Liver (tissue), 9 donors: ENCODE results near the gene FAM43A. TPM values are rescaled to one million over a fixed set of nuclear protein-coding genes. Genes with fewer than 3 reads are reported as not detected.

Source experiments
- DNase-seq: peaks from one replicate; pipeline ENCODE4 v3.0.0-alpha.2; 2017; ENCODE audit warnings: low spot score
- H3K27ac ChIP-seq, 2 donors: one replicate each; pipeline ENCODE4 v1.7.0; 2013; ENCODE audit warnings: inconsistent platforms in 2 of 2, low read length in 2 of 2, control low read depth in 1 of 2, low read depth in 1 of 2, mild to moderate bottlenecking in 1 of 2
- H3K27me3 ChIP-seq, 4 donors: one replicate each; pipeline versions ENCODE4 v1.6.1 to v1.7.0; 2013; ENCODE audit warnings: low read length in 3 of 4, inconsistent platforms in 1 of 4, mild to moderate bottlenecking in 1 of 4, moderate library complexity in 1 of 4; ENCODE audit not compliant: control insufficient read depth in 4 of 4, insufficient read depth in 4 of 4
- H3K36me3 ChIP-seq, 4 donors: one replicate each; pipeline versions ENCODE4 v1.6.1 to v1.7.0; 2013; ENCODE audit warnings: low read length in 3 of 4, mild to moderate bottlenecking in 3 of 4, low read depth in 1 of 4, moderate library complexity in 1 of 4; ENCODE audit not compliant: control insufficient read depth in 4 of 4, insufficient read depth in 3 of 4
- H3K4me1 ChIP-seq, 4 donors: one replicate each; pipeline versions ENCODE4 v1.6.1 to v1.7.0; 2013; ENCODE audit warnings: low read length in 3 of 4, mild to moderate bottlenecking in 3 of 4, moderate library complexity in 1 of 4; ENCODE audit not compliant: control insufficient read depth in 4 of 4, insufficient read depth in 4 of 4
- H3K4me3 ChIP-seq, 3 donors: one replicate each; pipeline versions ENCODE4 v1.6.1 to v1.7.0; 2013; ENCODE audit warnings: low read length in 3 of 3, control low read depth in 1 of 3, low read depth in 1 of 3, mild to moderate bottlenecking in 1 of 3
- H3K9ac ChIP-seq, 2 donors: one replicate each; pipeline ENCODE4 v1.7.0; 2013; ENCODE audit warnings: low read length in 2 of 2, mild to moderate bottlenecking in 2 of 2, moderate library complexity in 2 of 2, control low read depth in 1 of 2, low read depth in 1 of 2
- H3K9me3 ChIP-seq, 4 donors: one replicate each; pipeline versions ENCODE4 v1.6.1 to v1.7.0; 2013; ENCODE audit warnings: low read length in 3 of 4; ENCODE audit not compliant: control insufficient read depth in 4 of 4
- EGR1 ChIP-seq, 2 donors: IDR thresholded peaks; 2 replicates each; pipeline ENCODE4 v1.6.1; 2016 to 2018; ENCODE audit warnings: antibody characterized with exemption in 2 of 2, low read depth in 2 of 2
- FOXA1 ChIP-seq: IDR thresholded peaks from 2 replicates; pipeline ENCODE4 v1.6.1; 2016; ENCODE audit warnings: antibody characterized with exemption
- FOXA2 ChIP-seq: IDR thresholded peaks from 2 replicates; pipeline ENCODE4 v1.6.1; 2016; ENCODE audit warnings: antibody characterized with exemption
- HNF4A ChIP-seq, 2 donors: conservative IDR thresholded peaks; 2 replicates each; pipeline ENCODE4 v1.6.1; 2016; ENCODE audit warnings: antibody characterized with exemption in 2 of 2, mild to moderate bottlenecking in 2 of 2
- HNF4G ChIP-seq: IDR thresholded peaks from 2 replicates; pipeline ENCODE4 v1.6.1; 2016; ENCODE audit warnings: antibody characterized with exemption
- JUND ChIP-seq, 2 donors: IDR thresholded peaks; 2 replicates each; pipeline ENCODE4 v1.6.1; 2016; ENCODE audit warnings: antibody characterized with exemption in 2 of 2
- RAD21 ChIP-seq, 2 donors: IDR thresholded peaks; 2 replicates each; pipeline ENCODE4 v1.6.1; 2016; ENCODE audit warnings: antibody characterized with exemption in 2 of 2, mild to moderate bottlenecking in 2 of 2
- RXRA ChIP-seq, 2 donors: IDR thresholded peaks; 2 replicates each; pipeline ENCODE4 v1.6.1; 2017 to 2018; ENCODE audit warnings: antibody characterized with exemption in 2 of 2, mild to moderate bottlenecking in 1 of 2
- SP1 ChIP-seq: IDR thresholded peaks from 2 replicates; pipeline ENCODE4 v1.6.1; 2018; ENCODE audit warnings: antibody characterized with exemption, mild to moderate bottlenecking
- TAF1 ChIP-seq: conservative IDR thresholded peaks from 2 replicates; pipeline ENCODE4 v1.6.1; 2016; ENCODE audit warnings: antibody characterized with exemption, mild to moderate bottlenecking
- YY1 ChIP-seq: IDR thresholded peaks from 2 replicates; pipeline ENCODE4 v1.6.1; 2016; ENCODE audit warnings: antibody characterized with exemption, mild to moderate bottlenecking
- WGBS: extraction: QIAGEN DNeasy Blood & Tissue Kit; methylation state at CpG from one replicate; pipeline ENCODE4 v1.1.7; 2013; 5-methylcytosine and 5-hydroxymethylcytosine counted together
- polyA plus RNA-seq, 2 donors: library from polyadenylated mRNA; stranded (reverse) in 1 of 2; unstranded in 1 of 2; fragments of 200-250 nt in 1 of 2; fragments of >200 nt in 1 of 2; fragmentation: Nextera tagmentation in 1 of 2; extraction: Ambion mirVana in 1 of 2; gene quantifications; one replicate each; pipeline versions ENCODE4 v1.2.1 to v1.2.3, GENCODE V29; 2013 to 2015
- total RNA-seq, 2 donors: library from RNA; depleted of rRNA; stranded (reverse); fragments of >200 nt; gene quantifications; one replicate each; pipeline ENCODE4 v1.2.3, GENCODE V29; 2014
- TF ChIP-seq, protein P1 (sequence below): IDR thresholded peaks from 2 replicates; pipeline ENCODE4 v1.6.1; 2016; ENCODE audit warnings: antibody characterized with exemption
- TF ChIP-seq, protein P2 (sequence below): fragments of 150-350 bp; IDR thresholded peaks from 2 replicates; pipeline ENCODE4 v1.5.1; 2017; ENCODE audit warnings: improper control_type of control experiment, low read depth, low read length; ENCODE audit not compliant: missing input control
- TF ChIP-seq, protein P3 (sequence below): IDR thresholded peaks from 2 replicates; pipeline ENCODE4 v1.6.1; 2016; ENCODE audit warnings: antibody characterized with exemption
- TF ChIP-seq, protein P4 (sequence below): IDR thresholded peaks from 2 replicates; pipeline ENCODE4 v1.6.1; 2016; ENCODE audit warnings: antibody characterized with exemption
- donor health status: healthy.
- donor health status: healthy.
- donor health status: healthy.
- donor health status: healthy.
- donor health status: healthy.

Gene FAM43A
- total and polyA plus RNA-seq, 4 donors = 0.83 to 4.9 (median 3.4) TPM

DNA sequence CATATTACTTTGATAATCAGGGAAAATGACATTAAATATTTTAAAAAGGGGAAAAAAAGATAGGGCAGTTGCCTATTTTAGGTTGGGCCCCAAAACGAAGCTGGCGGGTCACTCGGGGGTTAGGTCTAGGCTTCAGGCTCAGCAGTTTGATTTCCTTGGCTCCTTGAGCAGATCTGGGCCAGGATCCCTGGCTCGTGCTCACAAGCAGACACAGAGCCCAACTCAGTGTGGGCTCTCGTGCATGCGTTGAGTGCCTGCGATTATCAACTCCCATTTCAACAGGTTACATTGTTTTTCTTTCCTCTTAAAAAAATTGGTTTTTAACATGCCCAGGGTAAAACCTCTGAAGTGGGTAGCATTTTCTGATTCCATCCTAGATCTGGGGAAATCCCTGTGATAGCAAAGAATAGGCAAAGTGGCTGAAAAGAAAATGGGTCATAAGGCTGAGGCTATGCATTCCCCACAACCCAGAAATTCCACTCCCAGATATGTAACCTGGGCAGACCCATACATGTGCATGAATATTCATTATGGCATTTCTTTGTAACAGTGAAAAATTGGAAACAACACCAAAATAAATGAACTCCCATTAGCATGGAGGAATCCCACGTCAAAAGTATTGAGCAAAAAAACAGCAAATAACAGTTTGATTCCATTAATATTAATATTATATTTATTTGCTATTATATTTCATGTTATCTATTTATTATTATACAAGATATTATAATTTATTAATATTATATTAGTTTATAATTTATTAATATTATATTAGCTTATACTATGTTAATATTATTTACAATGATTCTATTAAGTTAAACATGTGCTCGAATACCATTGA is 27.8 kb downstream of the FAM43A start:
- 91% methylated on average over 9 of the region's 9 CpGs for WGBS
- TF ChIP-seq FOXA1 = no peak
- no peak for TF ChIP-seq FOXA2
- TF ChIP-seq RAD21 (IDR thresholded peaks at IDR 0.05) = no peak
- no peak for TF ChIP-seq SP1
- TF ChIP-seq, protein P1, sequence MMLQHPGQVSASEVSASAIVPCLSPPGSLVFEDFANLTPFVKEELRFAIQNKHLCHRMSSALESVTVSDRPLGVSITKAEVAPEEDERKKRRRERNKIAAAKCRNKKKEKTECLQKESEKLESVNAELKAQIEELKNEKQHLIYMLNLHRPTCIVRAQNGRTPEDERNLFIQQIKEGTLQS = no peak
- TF ChIP-seq HNF4G = no peak
- no peak for TF ChIP-seq JUND (IDR thresholded peaks at IDR 0.05)
- no peak for TF ChIP-seq HNF4A (conservative IDR thresholded peaks at IDR 0.05)
- TF ChIP-seq, protein P2, sequence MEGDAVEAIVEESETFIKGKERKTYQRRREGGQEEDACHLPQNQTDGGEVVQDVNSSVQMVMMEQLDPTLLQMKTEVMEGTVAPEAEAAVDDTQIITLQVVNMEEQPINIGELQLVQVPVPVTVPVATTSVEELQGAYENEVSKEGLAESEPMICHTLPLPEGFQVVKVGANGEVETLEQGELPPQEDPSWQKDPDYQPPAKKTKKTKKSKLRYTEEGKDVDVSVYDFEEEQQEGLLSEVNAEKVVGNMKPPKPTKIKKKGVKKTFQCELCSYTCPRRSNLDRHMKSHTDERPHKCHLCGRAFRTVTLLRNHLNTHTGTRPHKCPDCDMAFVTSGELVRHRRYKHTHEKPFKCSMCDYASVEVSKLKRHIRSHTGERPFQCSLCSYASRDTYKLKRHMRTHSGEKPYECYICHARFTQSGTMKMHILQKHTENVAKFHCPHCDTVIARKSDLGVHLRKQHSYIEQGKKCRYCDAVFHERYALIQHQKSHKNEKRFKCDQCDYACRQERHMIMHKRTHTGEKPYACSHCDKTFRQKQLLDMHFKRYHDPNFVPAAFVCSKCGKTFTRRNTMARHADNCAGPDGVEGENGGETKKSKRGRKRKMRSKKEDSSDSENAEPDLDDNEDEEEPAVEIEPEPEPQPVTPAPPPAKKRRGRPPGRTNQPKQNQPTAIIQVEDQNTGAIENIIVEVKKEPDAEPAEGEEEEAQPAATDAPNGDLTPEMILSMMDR = no peak
- no peak for TF ChIP-seq YY1
- no peak for TF ChIP-seq TAF1
- TF ChIP-seq, protein P3, sequence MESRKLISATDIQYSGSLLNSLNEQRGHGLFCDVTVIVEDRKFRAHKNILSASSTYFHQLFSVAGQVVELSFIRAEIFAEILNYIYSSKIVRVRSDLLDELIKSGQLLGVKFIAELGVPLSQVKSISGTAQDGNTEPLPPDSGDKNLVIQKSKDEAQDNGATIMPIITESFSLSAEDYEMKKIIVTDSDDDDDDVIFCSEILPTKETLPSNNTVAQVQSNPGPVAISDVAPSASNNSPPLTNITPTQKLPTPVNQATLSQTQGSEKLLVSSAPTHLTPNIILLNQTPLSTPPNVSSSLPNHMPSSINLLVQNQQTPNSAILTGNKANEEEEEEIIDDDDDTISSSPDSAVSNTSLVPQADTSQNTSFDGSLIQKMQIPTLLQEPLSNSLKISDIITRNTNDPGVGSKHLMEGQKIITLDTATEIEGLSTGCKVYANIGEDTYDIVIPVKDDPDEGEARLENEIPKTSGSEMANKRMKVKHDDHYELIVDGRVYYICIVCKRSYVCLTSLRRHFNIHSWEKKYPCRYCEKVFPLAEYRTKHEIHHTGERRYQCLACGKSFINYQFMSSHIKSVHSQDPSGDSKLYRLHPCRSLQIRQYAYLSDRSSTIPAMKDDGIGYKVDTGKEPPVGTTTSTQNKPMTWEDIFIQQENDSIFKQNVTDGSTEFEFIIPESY = no peak
- TF ChIP-seq EGR1 (IDR thresholded peaks at IDR 0.05; ENCODE audit: low read depth in 2 of 2) = no peak
- no peak for TF ChIP-seq RXRA (IDR thresholded peaks at IDR 0.05)

DNA sequence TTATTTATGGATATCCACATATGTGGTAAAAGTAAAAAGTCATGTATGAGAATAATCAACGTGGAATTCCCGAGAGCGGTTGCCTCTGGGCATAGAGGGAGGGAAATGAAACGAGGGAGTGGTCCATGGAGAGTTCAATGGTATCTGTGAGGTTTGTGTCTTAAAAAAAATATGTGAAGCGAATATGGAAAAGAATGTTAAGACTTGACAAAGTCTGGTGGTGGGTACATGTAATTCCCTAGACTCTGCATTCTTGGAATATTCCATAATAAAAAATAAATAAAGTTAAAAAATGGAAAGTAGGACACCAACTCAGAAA is 28.4 kb downstream of the FAM43A start:
- no peak overlapping the region for H3K4me3 ChIP-seq
- H3K9me3 ChIP-seq = no peaks in the 10 kb centered on the region
- H3K27ac ChIP-seq = no peak overlapping the region
- DNase-seq = no peak
- H3K36me3 ChIP-seq = no peaks in the 10 kb centered on the region
- no peak overlapping the region for H3K9ac ChIP-seq
- H3K4me1 ChIP-seq = no peaks in the 10 kb centered on the region
- TF ChIP-seq RXRA (IDR thresholded peaks at IDR 0.05) (no peak), SP1 (no peak)
- TF ChIP-seq, protein P4, sequence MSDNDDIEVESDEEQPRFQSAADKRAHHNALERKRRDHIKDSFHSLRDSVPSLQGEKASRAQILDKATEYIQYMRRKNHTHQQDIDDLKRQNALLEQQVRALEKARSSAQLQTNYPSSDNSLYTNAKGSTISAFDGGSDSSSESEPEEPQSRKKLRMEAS = no peak
- H3K27me3 ChIP-seq = no peaks in the 10 kb centered on the region
- WGBS = 90% methylated on average over 5 of the region's 5 CpGs

More for the DNA sequence above, 27.8 kb downstream of the FAM43A start:
- no peaks in the 10 kb centered on the region for H3K36me3 ChIP-seq
- no peak overlapping the region for H3K4me3 ChIP-seq
- H3K9ac ChIP-seq = no peak overlapping the region
- no peaks in the 10 kb centered on the region for H3K27me3 ChIP-seq
- H3K4me1 ChIP-seq = no peaks in the 10 kb centered on the region
- DNase-seq = no peak
- H3K27ac ChIP-seq = no peak overlapping the region
- no peaks in the 10 kb centered on the region for H3K9me3 ChIP-seq
